GM21825 (cell line): ENCODE data around the gene C6orf118.

ENCODE experiments used
- ATAC-seq: cut with Tn5 transposase; IDR thresholded peaks from one replicate; pipeline ENCODE4 v1.9.1; 2021; ENCODE audit warnings: mild to moderate bottlenecking, moderate library complexity; ENCODE audit not compliant: unreplicated experiment

C6orf118 gene

GRCh38 chr6:165308926-165309731 lies at the start of gene C6orf118:
Gene C6orf118, minus strand, starts transcription at chr6:165309605. Its CDS starts 19 bp downstream, at chr6:165309586.
- no peak for ATAC-seq

DNA sequence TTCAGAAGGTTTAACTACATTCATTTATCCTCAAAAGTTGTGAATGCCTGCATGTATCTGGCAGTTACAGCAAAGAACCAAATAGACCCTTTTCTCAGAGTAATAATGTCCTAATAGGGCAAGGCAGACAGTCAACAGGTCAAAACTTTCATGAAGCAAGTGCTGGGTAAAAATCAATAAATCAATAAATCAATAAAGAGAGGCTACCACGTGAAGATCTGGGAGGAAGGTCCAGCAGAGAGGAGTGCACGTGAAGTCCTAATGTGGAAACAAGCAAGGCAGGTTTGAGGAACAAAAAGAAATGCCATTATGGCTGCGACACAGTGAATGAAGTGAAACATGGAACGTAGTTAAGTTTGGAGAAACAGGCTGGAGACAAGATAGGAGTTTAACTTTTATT lies 36.3 kb upstream of the C6orf118 start:
- no peak for ATAC-seq

DNA sequence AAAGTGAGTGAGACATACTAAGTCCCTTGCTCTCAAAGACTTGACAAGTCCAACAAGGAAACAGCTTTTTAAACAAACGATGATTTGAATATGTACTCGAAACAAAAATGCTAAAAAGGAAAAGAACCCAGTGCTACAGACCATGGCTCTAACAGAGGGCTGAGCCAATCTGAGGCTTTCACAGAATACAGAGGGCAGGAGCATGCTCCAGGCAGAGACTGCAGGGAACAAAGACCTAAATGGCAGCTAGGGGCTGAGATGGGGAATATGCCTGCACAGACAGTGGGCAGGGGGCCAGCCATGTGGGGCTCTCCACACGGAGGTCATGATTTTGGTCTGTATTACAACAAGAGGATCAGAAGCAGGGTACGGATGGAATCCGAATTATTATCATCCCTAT lies 31.1 kb upstream of the C6orf118 start:
- ATAC-seq, result no peak

GRCh38 chr6:165325609-165326008 lies 16.2 kb upstream of the C6orf118 start:
- ATAC-seq, result no peak

- ATAC-seq, result no peak
These were observed 12.2 kb upstream of the C6orf118 start for GRCh38 chr6:165321555-165322145.

- no peak for ATAC-seq
These were observed 11.7 kb upstream of the C6orf118 start for GRCh38 chr6:165321150-165321549.

- no peak for ATAC-seq
These were observed 8.3 kb upstream of the C6orf118 start for GRCh38 chr6:165317723-165318122.

DNA sequence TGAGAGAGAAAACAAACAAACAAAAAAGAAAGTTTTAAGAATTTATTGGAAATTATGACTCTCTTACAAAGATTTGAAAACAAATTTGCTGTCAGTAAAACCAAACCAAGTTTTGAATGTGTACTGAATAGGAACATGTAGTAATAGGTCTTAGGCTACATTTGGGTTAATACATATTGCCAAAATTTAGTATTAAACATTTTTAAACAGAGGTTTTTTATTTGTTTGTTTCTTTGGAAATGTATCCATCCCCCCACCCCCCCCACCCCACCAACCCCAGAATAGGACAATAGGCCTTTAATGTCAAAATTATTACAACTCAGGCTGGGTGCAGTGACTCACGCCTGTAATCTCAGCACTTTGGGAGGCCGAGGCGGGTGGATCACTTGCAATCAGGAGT lies 2.5 kb downstream of the C6orf118 start:
- ATAC-seq, result no peak

- ATAC-seq, result no peak
These were observed 7.8 kb downstream of the C6orf118 start for GRCh38 chr6:165301372-165302246.

- no peak for ATAC-seq
These were observed 8.9 kb downstream of the C6orf118 start for GRCh38 chr6:165300422-165300936.

- ATAC-seq, result no peak
These were observed 10.5 kb downstream of the C6orf118 start for GRCh38 chr6:165298875-165299274.

GRCh38 chr6:165298402-165298801 lies 11.0 kb downstream of the C6orf118 start:
- ATAC-seq, result no peak

- ATAC-seq, result no peak
These were observed 16.7 kb downstream of the C6orf118 start for GRCh38 chr6:165292657-165293056.

DNA sequence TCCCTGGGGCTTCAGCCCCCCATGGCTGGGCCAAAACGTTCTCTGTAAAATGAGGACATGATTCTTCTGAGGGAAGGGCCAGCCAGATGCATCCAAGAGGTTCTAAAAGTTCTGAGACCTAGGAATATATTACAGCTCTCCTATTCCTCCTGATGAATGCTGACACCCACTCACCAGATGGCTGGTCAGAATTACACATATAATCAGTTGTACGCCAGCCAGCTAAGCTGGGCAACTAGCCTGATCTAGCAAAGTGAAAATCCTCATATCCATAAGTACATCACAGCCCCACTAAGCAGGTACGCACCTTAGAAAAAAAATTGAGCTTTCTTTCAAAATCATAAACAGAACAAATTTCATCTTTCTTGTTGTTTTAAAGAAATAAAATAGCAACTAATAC lies 34.8 kb downstream of the C6orf118 start:
- no peak for ATAC-seq

- ATAC-seq, result no peak
These were observed 36.8 kb downstream of the C6orf118 start for GRCh38 chr6:165272585-165272984.

- ATAC-seq, result no peak
These were observed 40.4 kb downstream of the C6orf118 start for GRCh38 chr6:165268987-165269386.

GRCh38 chr6:165266621-165267020 lies 42.8 kb downstream of the C6orf118 start:
- ATAC-seq, result no peak

GRCh38 chr6:165266191-165266590 lies 43.2 kb downstream of the C6orf118 start:
- no peak for ATAC-seq

GRCh38 chr6:165260462-165260861 lies 48.9 kb downstream of the C6orf118 start:
- no peak for ATAC-seq

GRCh38 chr6:165249808-165250207 lies 59.6 kb downstream of the C6orf118 start:
- no peak for ATAC-seq

GRCh38 chr6:165245701-165246100 lies 63.7 kb downstream of the C6orf118 start:
- ATAC-seq, result no peak
